SU-DHL-6 (cell line): ENCODE data around the gene AFAP1.

Experiments used
- H2AFZ ChIP-seq: fragments of 200-600 bp; sonication (generic); 2 replicates; pipeline ENCODE4 v1.6.1; 2014; ENCODE audit warnings: low read depth, mild to moderate bottlenecking, moderate library complexity, mixed read lengths, antibody characterized with exemption, low read length; ENCODE audit not compliant: severe bottlenecking
- H3F3A ChIP-seq: fragments of 200-600 bp; shearing (Covaris generic); 2 replicates; pipeline ENCODE4 v1.6.0; 2016; ENCODE audit warnings: antibody characterized with exemption, mild to moderate bottlenecking; ENCODE audit not compliant: insufficient read depth
- H3K27ac ChIP-seq: fragments of 200-600 bp; sonication (generic); 2 replicates; pipeline ENCODE4 v1.5.1; 2016; ENCODE audit warnings: low read depth, mild to moderate bottlenecking, low read length, moderate library complexity, mixed read lengths
- H3K27me3 ChIP-seq: fragments of 200-600 bp; sonication (generic), shearing (Covaris generic); 2 replicates; pipeline ENCODE4 v1.6.0; 2014; ENCODE audit warnings: mild to moderate bottlenecking, low read length
- H3K36me3 ChIP-seq: fragments of 200-600 bp; sonication (generic); 2 replicates; pipeline ENCODE4 v1.6.1; 2014; ENCODE audit warnings: mild to moderate bottlenecking, low read length, mixed read lengths
- H3K4me2 ChIP-seq: fragments of 300-600, 200-600 bp; shearing (Covaris generic), sonication (generic); 2 replicates; pipeline ENCODE4 v1.6.0; 2014; ENCODE audit warnings: low read length, low read depth, mild to moderate bottlenecking; ENCODE audit not compliant: poor library complexity, severe bottlenecking
- H3K4me3 ChIP-seq: fragments of 200-600 bp; sonication (generic); 2 replicates; pipeline ENCODE4 v1.5.1; 2014; ENCODE audit warnings: antibody characterized with exemption, low read length, mild to moderate bottlenecking, mixed read lengths; ENCODE audit not compliant: insufficient read depth, poor library complexity, severe bottlenecking
- H3K79me2 ChIP-seq: fragments of 200-600 bp; sonication (generic); 2 replicates; pipeline ENCODE4 v1.6.1; 2014; ENCODE audit warnings: mild to moderate bottlenecking, low read length, moderate library complexity; ENCODE audit not compliant: insufficient read depth
- H3K9ac ChIP-seq: fragments of 200-600 bp; sonication (generic); 2 replicates; pipeline ENCODE4 v1.7.0; 2014; ENCODE audit warnings: mild to moderate bottlenecking, low read length
- H3K9me2 ChIP-seq: fragments of 200-600 bp; sonication (generic); replicated peaks from 2 replicates; pipeline ENCODE4 v1.6.1; 2014; ENCODE audit warnings: low read length; ENCODE audit not compliant: insufficient read depth
- H3K9me3 ChIP-seq: fragments of 200-600 bp; sonication (generic); 2 replicates; pipeline ENCODE4 v1.6.1; 2014; ENCODE audit warnings: low read length, mixed read lengths; ENCODE audit not compliant: insufficient read depth
- H4K20me1 ChIP-seq: fragments of 200-600 bp; sonication (generic); 2 replicates; pipeline ENCODE4 v1.6.1; 2014; ENCODE audit warnings: low read depth, mild to moderate bottlenecking, antibody characterized with exemption, low read length, moderate library complexity, mixed read lengths
- EZH2phosphoT487 ChIP-seq: fragments of 200-600 bp; sonication (generic), shearing (Covaris generic); conservative IDR thresholded peaks from 2 replicates; pipeline ENCODE4 v1.6.1; 2018; ENCODE audit warnings: mild to moderate bottlenecking, antibody characterized with exemption, low read length, moderate library complexity, mixed read lengths
- TF ChIP-seq, protein P1 (sequence below): fragments of 200-600 bp; sonication (generic); IDR thresholded peaks from one replicate; pipeline ENCODE4 v1.5.1; 2017; ENCODE audit warnings: antibody characterized with exemption, mild to moderate bottlenecking, low read length, moderate library complexity; ENCODE audit not compliant: insufficient read depth, poor library complexity, severe bottlenecking

AFAP1 gene

DNA sequence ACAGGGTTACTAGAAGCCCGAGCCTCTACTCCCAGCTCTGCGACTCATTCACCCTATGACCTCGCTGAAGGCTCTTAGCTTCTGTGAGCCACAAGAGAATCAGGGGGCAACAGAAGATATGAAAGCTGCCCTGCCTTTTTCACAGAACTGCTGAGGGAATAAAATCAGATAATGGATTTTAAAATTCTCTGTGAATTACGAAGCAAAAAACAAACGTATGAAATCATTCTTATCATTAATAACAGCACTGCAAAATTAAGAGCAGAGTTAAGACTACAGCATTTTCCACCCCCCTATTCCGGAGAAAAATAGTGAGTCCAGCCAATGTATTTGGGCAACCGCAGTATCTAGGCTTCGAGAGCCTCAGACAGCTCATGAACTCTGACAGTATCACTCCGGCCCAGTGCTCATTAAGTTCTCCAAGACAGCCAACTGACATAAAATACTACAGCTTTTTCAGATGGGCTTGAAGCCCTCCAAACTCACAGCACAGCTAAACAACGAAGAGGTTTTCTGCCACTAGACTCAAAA, 33.4 kb downstream of the AFAP1 start:
- Histone ChIP-seq H4K20me1 (no peaks in the 10 kb centered on the region), H3K27me3 (no peaks in the 10 kb centered on the region), H3K27ac (no peak overlapping the region), H3K9me2 (no peaks in the 10 kb centered on the region), H2AFZ (no peak overlapping the region), H3K36me3 (no peaks in the 10 kb centered on the region), H3F3A (no peaks in the 10 kb centered on the region), H3K9ac (no peak overlapping the region), H3K4me3 (no peak overlapping the region), H3K79me2 (no peaks in the 10 kb centered on the region), H3K9me3 (no peaks in the 10 kb centered on the region), H3K4me2 (no peak overlapping the region)
- TF ChIP-seq EZH2phosphoT487: no peak
- TF ChIP-seq, protein P1, sequence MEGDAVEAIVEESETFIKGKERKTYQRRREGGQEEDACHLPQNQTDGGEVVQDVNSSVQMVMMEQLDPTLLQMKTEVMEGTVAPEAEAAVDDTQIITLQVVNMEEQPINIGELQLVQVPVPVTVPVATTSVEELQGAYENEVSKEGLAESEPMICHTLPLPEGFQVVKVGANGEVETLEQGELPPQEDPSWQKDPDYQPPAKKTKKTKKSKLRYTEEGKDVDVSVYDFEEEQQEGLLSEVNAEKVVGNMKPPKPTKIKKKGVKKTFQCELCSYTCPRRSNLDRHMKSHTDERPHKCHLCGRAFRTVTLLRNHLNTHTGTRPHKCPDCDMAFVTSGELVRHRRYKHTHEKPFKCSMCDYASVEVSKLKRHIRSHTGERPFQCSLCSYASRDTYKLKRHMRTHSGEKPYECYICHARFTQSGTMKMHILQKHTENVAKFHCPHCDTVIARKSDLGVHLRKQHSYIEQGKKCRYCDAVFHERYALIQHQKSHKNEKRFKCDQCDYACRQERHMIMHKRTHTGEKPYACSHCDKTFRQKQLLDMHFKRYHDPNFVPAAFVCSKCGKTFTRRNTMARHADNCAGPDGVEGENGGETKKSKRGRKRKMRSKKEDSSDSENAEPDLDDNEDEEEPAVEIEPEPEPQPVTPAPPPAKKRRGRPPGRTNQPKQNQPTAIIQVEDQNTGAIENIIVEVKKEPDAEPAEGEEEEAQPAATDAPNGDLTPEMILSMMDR: no peak

DNA sequence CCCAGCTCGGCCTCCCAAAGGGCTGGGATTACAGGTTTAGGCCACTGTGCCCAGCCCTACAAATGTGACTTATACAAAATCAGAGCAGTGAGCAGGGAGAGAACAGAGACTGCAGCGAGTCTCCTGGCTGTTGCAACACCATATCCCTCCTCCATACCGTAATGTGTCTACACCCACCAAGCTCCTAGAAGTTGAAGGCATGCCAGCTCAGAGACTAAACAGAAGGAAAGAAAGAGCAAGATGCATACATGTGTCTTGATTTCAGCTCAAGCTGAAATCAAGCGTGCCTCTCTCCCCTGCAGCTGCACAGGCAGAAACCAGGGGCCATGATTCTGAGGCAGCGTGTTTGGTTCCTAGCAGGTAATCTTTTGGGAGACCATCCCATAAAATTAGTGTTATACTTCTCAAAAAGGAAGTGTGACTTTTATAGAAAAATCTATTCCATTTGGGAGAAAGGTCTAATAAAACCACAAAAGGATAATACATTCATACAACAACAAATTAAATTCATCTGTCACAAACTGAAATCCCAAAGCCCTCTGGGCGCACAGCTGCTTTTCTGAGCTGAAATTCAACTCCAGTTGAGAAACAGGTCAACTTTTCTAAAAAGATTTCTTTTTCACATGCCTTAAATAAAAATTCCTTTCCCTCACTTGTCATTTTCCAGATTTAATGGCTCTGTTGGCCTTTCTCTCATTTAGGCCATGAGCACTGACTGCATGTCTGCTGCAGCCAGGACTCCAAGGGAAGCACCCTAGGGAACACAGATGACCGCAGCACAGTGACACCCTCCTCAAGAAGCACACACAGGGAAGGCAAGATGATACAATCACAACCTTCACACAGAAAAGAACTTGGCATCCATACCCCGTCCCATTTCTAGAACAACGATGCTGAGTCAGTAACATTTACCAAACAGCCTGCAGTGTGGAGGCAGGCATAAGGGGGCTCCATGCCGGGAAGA, 34.4 kb downstream of the AFAP1 start:
- Histone ChIP-seq H2AFZ (no peak overlapping the region), H3K79me2 (no peaks in the 10 kb centered on the region), H3K4me2 (no peak overlapping the region), H3K36me3 (no peaks in the 10 kb centered on the region), H3K9ac (no peak overlapping the region), H3K27ac (no peak overlapping the region), H4K20me1 (no peaks in the 10 kb centered on the region), H3F3A (no peaks in the 10 kb centered on the region), H3K9me3 (no peaks in the 10 kb centered on the region), H3K4me3 (no peak overlapping the region), H3K9me2 (no peaks in the 10 kb centered on the region), H3K27me3 (no peaks in the 10 kb centered on the region)
- TF ChIP-seq, protein P1: no peak

DNA sequence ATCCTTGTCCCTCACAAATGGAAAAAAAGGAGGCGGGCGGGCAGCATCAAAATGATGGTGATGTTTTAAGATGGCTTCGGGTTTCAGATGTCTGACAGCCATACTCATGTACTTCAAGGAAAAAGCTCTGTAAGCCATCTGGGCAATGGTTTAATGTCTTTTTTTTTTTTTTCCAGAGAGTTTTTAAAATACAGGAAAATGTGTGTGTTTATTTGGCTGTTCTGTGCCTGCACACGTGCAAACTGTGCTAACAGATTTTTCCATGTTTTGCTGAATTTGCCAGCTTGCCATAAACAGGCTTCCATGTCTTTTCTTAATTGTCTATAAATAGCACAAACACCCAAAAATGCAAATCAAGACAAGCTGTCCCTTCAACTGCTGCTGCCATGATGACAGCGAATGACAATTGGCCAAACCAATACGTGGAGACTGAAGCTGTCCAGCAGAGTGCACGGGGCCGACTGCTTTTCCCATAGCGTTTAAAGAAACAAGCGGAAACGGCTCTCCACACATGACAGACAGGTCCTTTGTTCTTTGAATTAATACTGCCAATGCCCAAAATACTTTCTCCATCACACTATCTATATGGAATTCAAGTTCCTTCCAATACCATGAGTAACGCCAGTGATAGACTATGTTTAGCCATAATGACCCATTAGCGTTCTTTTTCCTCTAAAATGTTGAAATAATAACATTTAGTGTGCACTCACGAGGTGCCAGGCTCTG, 35.7 kb downstream of the AFAP1 start:
- no peaks in the 10 kb centered on the region for H3K27me3 ChIP-seq
- no peak overlapping the region for H2AFZ ChIP-seq
- H3K9ac ChIP-seq: no peak overlapping the region
- no peaks in the 10 kb centered on the region for H3F3A ChIP-seq
- no peak overlapping the region for H3K4me3 ChIP-seq
- H3K36me3 ChIP-seq: no peaks in the 10 kb centered on the region
- no peak overlapping the region for H3K27ac ChIP-seq
- no peaks in the 10 kb centered on the region for H3K9me2 ChIP-seq
- no peaks in the 10 kb centered on the region for H3K9me3 ChIP-seq
- H3K79me2 ChIP-seq: no peaks in the 10 kb centered on the region
- no peak overlapping the region for H3K4me2 ChIP-seq
- H4K20me1 ChIP-seq: no peaks in the 10 kb centered on the region
- no peak for TF ChIP-seq EZH2phosphoT487
- TF ChIP-seq, protein P1: no peak
